GM23248 (cell line): ENCODE data around the gene WHRN. TPM values are rescaled to one million over a fixed set of nuclear protein-coding genes. Genes with fewer than 3 reads are reported as not detected.

Experiments used
- DNase-seq: peaks from one replicate; pipeline ENCODE4 v3.0.0-alpha.2; 2015
- H2AFZ ChIP-seq: fragments of 200-600 bp; sonication (generic); 2 replicates; pipeline ENCODE4 v1.6.1; 2016; ENCODE audit warnings: antibody characterized with exemption
- H3F3A ChIP-seq: fragments of 200-600 bp; sonication (generic); 2 replicates; pipeline ENCODE4 v1.6.1; 2016; ENCODE audit warnings: mild to moderate bottlenecking, antibody characterized with exemption, mixed run types; ENCODE audit not compliant: insufficient read depth
- H3K27ac ChIP-seq: fragments of 200-600 bp; sonication (generic); 2 replicates; pipeline ENCODE4 v1.5.1; 2016; ENCODE audit warnings: mild to moderate bottlenecking
- H3K27me3 ChIP-seq: fragments of 200-600 bp; sonication (generic); replicated peaks from 2 replicates; pipeline ENCODE4 v1.6.1; 2016; ENCODE audit warnings: mild to moderate bottlenecking; ENCODE audit not compliant: insufficient read depth
- H3K36me3 ChIP-seq: fragments of 200-600 bp; sonication (generic); 2 replicates; pipeline ENCODE4 v1.6.1; 2016; ENCODE audit warnings: low read depth, mild to moderate bottlenecking
- H3K4me1 ChIP-seq: fragments of 200-600 bp; sonication (generic); 2 replicates; pipeline ENCODE4 v1.6.1; 2016; ENCODE audit warnings: mild to moderate bottlenecking; ENCODE audit not compliant: insufficient read depth
- H3K4me2 ChIP-seq: fragments of 200-600 bp; sonication (generic); one replicate; pipeline ENCODE4 v1.6.1; 2016; ENCODE audit warnings: mild to moderate bottlenecking; ENCODE audit not compliant: unreplicated experiment
- H3K4me3 ChIP-seq: fragments of 200-600 bp; sonication (generic); 2 replicates; pipeline ENCODE4 v1.5.1; 2016; ENCODE audit warnings: mild to moderate bottlenecking
- H3K79me2 ChIP-seq: fragments of 200-600 bp; sonication (generic); 2 replicates; pipeline ENCODE4 v1.6.1; 2016; ENCODE audit warnings: mild to moderate bottlenecking; ENCODE audit not compliant: insufficient read depth
- H3K9ac ChIP-seq: fragments of 200-600 bp; sonication (generic); 2 replicates; pipeline ENCODE4 v1.6.1; 2016; ENCODE audit warnings: mild to moderate bottlenecking
- H3K9me2 ChIP-seq: fragments of 200-600 bp; sonication (generic); 2 replicates; pipeline ENCODE4 v1.6.1; 2016; ENCODE audit warnings: mixed run types, mild to moderate bottlenecking, moderate library complexity; ENCODE audit not compliant: insufficient read depth
- H3K9me3 ChIP-seq: fragments of 200-600 bp; sonication (generic); one replicate; pipeline ENCODE4 v1.6.1; 2017; ENCODE audit warnings: low read depth
- H4K20me1 ChIP-seq: fragments of 200-600 bp; sonication (generic); 2 replicates; pipeline ENCODE4 v1.6.0; 2016; ENCODE audit not compliant: insufficient read depth
- EZH2 ChIP-seq: fragments of 200-600 bp; sonication (generic); IDR thresholded peaks from 2 replicates; pipeline ENCODE4 v1.6.1; 2018; ENCODE audit warnings: antibody characterized with exemption, mild to moderate bottlenecking; ENCODE audit not compliant: insufficient read depth, poor library complexity, severe bottlenecking
- EZH2phosphoT487 ChIP-seq: fragments of 200-600 bp; sonication (generic); IDR thresholded peaks from 2 replicates; pipeline ENCODE4 v1.6.1; 2018; ENCODE audit warnings: antibody characterized with exemption, moderate library complexity, mild to moderate bottlenecking, low read depth; ENCODE audit not compliant: insufficient read depth
- WGBS, 2 experiments: methylation state at CpG; one replicate each; pipeline ENCODE4 v1.1.6; 2015 to 2017; ENCODE audit warnings: low lambda C conversion rate in 2 of 2, low coverage in 1 of 2; ENCODE audit errors: missing lambda C conversion rate in 2 of 2; 5-methylcytosine and 5-hydroxymethylcytosine counted together
- in situ Hi-C: fragments of 300-500 bp; cut with MboI; formaldehyde crosslinking; loops from 2 replicates; pipeline ENCODE4 v1.15.0; 2020
- polyA plus RNA-seq: library from polyadenylated mRNA; unstranded; fragments of >200 nt; fragmentation: Nextera tagmentation; extraction: Ambion mirVana; gene quantifications from 2 replicates; pipeline ENCODE4 v1.2.1, GENCODE V29; 2016
- total RNA-seq: library from RNA; depleted of rRNA; stranded (reverse); fragments of >200 nt; shearing (Covaris generic); gene quantifications from 2 replicates; pipeline ENCODE4 v1.2.3, GENCODE V29; 2014

Gene WHRN
- total and polyA plus RNA-seq, 2 experiments from 2014 or later, result 0.76 to 1.5 TPM

- Histone ChIP-seq H3K79me2 (no peaks in the 10 kb centered on the region), H3K4me2 (no peak overlapping the region), H3K27me3 (no peaks in the 10 kb centered on the region), H3F3A (no peaks in the 10 kb centered on the region), H3K9me2 (no peaks in the 10 kb centered on the region), H3K9ac (no peak overlapping the region), H3K9me3 (no peaks in the 10 kb centered on the region), H2AFZ (no peak overlapping the region), H3K4me3 (no peak overlapping the region), H4K20me1 (no peaks in the 10 kb centered on the region), H3K36me3 (no peaks in the 10 kb centered on the region), H3K4me1 (no peaks in the 10 kb centered on the region), H3K27ac (no peak overlapping the region)
- DNase-seq, result no peak
- TF ChIP-seq EZH2phosphoT487 (no peak), EZH2 (no peak)
- in situ Hi-C loops, result loop anchor here (10.0 kb wide), 1 partner anchor 221 kb away; the partner anchor contains the start of gene TEX53
- WGBS, 2 experiments, result 73 to 76% methylated on average over 6 of the region's 6 CpGs
Observed at GRCh38 chr9:114433720-114434255, 71.5 kb downstream of the WHRN start.

GRCh38 chr9:114433086-114433485, 72.2 kb downstream of the WHRN start:
- Histone ChIP-seq H4K20me1 (no peaks in the 10 kb centered on the region), H3K4me1 (no peaks in the 10 kb centered on the region), H3K9me3 (no peaks in the 10 kb centered on the region), H3K9ac (no peak overlapping the region), H3K27ac (no peak overlapping the region), H3K9me2 (no peaks in the 10 kb centered on the region), H2AFZ (no peak overlapping the region), H3K27me3 (no peaks in the 10 kb centered on the region), H3F3A (no peaks in the 10 kb centered on the region), H3K79me2 (no peaks in the 10 kb centered on the region), H3K4me2 (no peak overlapping the region), H3K36me3 (no peaks in the 10 kb centered on the region), H3K4me3 (no peak overlapping the region)
- in situ Hi-C loops, result loop anchor here (10.0 kb wide), 1 partner anchor 222 kb away; the partner anchor contains the start of gene TEX53
- TF ChIP-seq EZH2phosphoT487 (no peak), EZH2 (no peak)
- no peak for DNase-seq
- WGBS, 2 experiments, result 78 to 85% methylated on average over 15 of the region's 15 CpGs

- Histone ChIP-seq H3K4me2 (no peak overlapping the region), H3F3A (no peaks in the 10 kb centered on the region), H3K79me2 (no peaks in the 10 kb centered on the region), H3K4me1 (no peaks in the 10 kb centered on the region), H3K9me3 (no peaks in the 10 kb centered on the region), H3K9me2 (no peaks in the 10 kb centered on the region), H3K4me3 (no peak overlapping the region), H3K9ac (no peak overlapping the region), H3K27ac (no peak overlapping the region), H3K36me3 (no peaks in the 10 kb centered on the region), H4K20me1 (no peaks in the 10 kb centered on the region), H3K27me3 (no peaks in the 10 kb centered on the region), H2AFZ (no peak overlapping the region)
- DNase-seq, result no peak
- TF ChIP-seq EZH2phosphoT487 (no peak), EZH2 (no peak)
- in situ Hi-C loops, result loop anchor here (10.0 kb wide), 1 partner anchor 222 kb away; the partner anchor contains the start of gene TEX53
- 68 to 73% methylated on average over 6 of the region's 6 CpGs for WGBS, 2 experiments
Observed at GRCh38 chr9:114432323-114433067, 72.8 kb downstream of the WHRN start.

- in situ Hi-C loops, result loop anchor here (10.0 kb wide), 1 partner anchor 223 kb away; the partner anchor contains the start of gene TEX53
- Histone ChIP-seq H3K4me3 (no peak overlapping the region), H3K9me3 (no peaks in the 10 kb centered on the region)
Observed at GRCh38 chr9:114431770-114432169, 73.5 kb downstream of the WHRN start.

More at GRCh38 chr9:114431770-114432169, 73.5 kb downstream of the WHRN start:
- 73 to 77% methylated on average over 6 of the region's 6 CpGs for WGBS, 2 experiments
- Histone ChIP-seq H2AFZ (no peak overlapping the region), H3K27ac (no peak overlapping the region), H3F3A (no peaks in the 10 kb centered on the region), H3K4me1 (no peaks in the 10 kb centered on the region), H3K36me3 (no peaks in the 10 kb centered on the region), H3K4me2 (no peak overlapping the region), H3K27me3 (no peaks in the 10 kb centered on the region), H3K9ac (no peak overlapping the region), H3K79me2 (no peaks in the 10 kb centered on the region), H3K9me2 (no peaks in the 10 kb centered on the region), H4K20me1 (no peaks in the 10 kb centered on the region)
- no peak for TF ChIP-seq EZH2
- no peak for TF ChIP-seq EZH2phosphoT487
- DNase-seq, result no peak
